GM10266 (cell line): ENCODE data around the gene PRKCE.

Experiments
- DNase-seq: peaks from one replicate; pipeline ENCODE4 v3.0.0; 2012; ENCODE audit errors: extremely low spot score
- CTCF ChIP-seq: IDR thresholded peaks from 2 replicates; pipeline ENCODE4 v1.5.1; 2012; ENCODE audit warnings: mild to moderate bottlenecking, low read depth; ENCODE audit not compliant: control insufficient read depth, insufficient read depth; ENCODE audit errors: missing control alignments

PRKCE gene

GRCh38 chr2:45631319-45631718, 20.2 kb upstream of the PRKCE start:
- TF ChIP-seq CTCF: no peak
- DNase-seq: no peak

GRCh38 chr2:45631955-45632354, 19.5 kb upstream of the PRKCE start:
- TF ChIP-seq CTCF: no peak
- no peak for DNase-seq

- no peak for TF ChIP-seq CTCF
- DNase-seq: no peak
Observed at GRCh38 chr2:45634223-45634622, 17.3 kb upstream of the PRKCE start.

- no peak for TF ChIP-seq CTCF
- no peak for DNase-seq
Observed at GRCh38 chr2:45636008-45636407, 15.5 kb upstream of the PRKCE start.

- no peak for DNase-seq
Observed at GRCh38 chr2:45637440-45637839, 14.0 kb upstream of the PRKCE start.

GRCh38 chr2:45640576-45640975, 10.9 kb upstream of the PRKCE start:
- no peak for TF ChIP-seq CTCF
- DNase-seq: no peak

More at GRCh38 chr2:45637440-45637839, 14.0 kb upstream of the PRKCE start:
- no peak for TF ChIP-seq CTCF

- DNase-seq: no peak
- no peak for TF ChIP-seq CTCF
Observed at GRCh38 chr2:45643095-45643494, 8.4 kb upstream of the PRKCE start.
